ENCODE measurements around the gene RASGEF1C.

RASGEF1C gene

DNA sequence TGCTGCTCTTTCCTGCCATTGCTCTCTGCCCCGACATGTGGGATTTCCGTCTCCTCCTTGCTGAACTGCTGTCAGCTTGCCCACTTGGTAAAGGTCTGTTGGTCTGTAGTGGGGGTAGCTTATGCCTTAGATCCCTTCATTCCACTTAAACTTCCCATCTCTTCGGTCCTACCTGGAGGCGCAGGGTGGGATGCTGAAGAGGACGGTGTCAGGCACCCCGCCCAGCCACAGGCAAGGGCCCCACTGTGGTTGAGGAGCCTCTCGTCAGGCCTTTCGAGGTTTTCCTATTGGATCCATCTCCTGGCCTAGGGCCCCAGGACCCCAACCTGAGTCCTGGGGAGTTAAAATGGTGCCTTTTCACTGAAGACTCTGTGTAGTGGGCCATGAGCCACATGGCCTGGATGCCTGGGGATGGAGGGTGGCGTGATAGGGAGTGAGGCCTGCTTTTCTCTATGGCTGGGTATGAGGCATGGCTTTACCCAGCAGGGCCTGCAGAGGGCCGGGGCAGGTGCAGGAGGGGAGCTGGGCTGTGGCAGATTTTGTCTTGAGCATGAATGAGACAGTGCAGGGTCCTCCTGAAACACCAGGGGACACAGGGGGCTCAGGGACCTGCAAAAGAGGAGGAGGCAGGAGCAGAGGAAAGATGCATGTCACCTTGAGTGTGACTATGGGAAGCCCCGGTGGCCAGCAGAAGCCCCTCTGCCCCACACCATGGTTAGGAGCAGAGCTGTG is 111.7 kb downstream of the RASGEF1C start:
- no peak for TF ChIP-seq FOXM1 (IDR thresholded peaks at IDR 0.05; ENCODE audit: borderline replicate concordance)
- TF ChIP-seq FOXK2 (IDR thresholded peaks at IDR 0.05) = no peak
- no peak for TF ChIP-seq CTBP1 (IDR thresholded peaks at IDR 0.05; ENCODE audit: borderline replicate concordance)
- no peak for TF ChIP-seq ZNF384 (IDR thresholded peaks at IDR 0.05)
- no peak for TF ChIP-seq LEF1 (IDR thresholded peaks at IDR 0.05; ENCODE audit: borderline replicate concordance)
- TF ChIP-seq, protein P1, sequence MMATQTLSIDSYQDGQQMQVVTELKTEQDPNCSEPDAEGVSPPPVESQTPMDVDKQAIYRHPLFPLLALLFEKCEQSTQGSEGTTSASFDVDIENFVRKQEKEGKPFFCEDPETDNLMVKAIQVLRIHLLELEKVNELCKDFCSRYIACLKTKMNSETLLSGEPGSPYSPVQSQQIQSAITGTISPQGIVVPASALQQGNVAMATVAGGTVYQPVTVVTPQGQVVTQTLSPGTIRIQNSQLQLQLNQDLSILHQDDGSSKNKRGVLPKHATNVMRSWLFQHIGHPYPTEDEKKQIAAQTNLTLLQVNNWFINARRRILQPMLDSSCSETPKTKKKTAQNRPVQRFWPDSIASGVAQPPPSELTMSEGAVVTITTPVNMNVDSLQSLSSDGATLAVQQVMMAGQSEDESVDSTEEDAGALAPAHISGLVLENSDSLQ (IDR thresholded peaks at IDR 0.05) = no peak
- no peak for TF ChIP-seq SP1 (IDR thresholded peaks at IDR 0.05)
- ChIA-PET CTCF (no interaction called here), POLR2A (no interaction called here)
- DNase-seq (ENCODE audit: extremely low spot score) = no peak

DNA sequence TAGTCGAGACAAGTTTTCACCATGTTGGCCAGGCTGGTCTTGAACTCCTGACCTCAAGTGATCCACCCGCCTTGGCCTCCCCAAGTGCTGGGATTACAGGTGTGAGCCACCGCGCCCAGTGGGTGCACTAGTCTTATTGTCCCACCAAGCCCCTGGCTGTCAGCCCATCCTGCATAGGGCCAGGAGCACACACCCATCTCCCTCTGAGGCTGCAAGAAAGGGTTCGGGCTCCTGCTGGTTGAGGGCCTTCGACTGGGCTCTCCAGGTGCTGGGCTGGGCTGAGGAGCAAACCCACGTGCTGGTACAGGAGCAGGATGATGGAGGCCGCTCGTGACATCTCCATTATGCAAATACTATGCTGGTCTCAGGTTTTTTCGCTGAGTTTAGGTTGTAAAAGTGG is 112.4 kb downstream of the RASGEF1C start:
- CTCF ChIA-PET = no interaction called here
- POLR2A ChIA-PET = no interaction called here
- no peak for TF ChIP-seq BHLHE40 (IDR thresholded peaks at IDR 0.05; ENCODE audit: borderline replicate concordance)
- no peak for TF ChIP-seq ZNF384 (IDR thresholded peaks at IDR 0.05)
- no peak for TF ChIP-seq CTBP1 (IDR thresholded peaks at IDR 0.05; ENCODE audit: borderline replicate concordance)
- no peak for DNase-seq (ENCODE audit: extremely low spot score)

DNA sequence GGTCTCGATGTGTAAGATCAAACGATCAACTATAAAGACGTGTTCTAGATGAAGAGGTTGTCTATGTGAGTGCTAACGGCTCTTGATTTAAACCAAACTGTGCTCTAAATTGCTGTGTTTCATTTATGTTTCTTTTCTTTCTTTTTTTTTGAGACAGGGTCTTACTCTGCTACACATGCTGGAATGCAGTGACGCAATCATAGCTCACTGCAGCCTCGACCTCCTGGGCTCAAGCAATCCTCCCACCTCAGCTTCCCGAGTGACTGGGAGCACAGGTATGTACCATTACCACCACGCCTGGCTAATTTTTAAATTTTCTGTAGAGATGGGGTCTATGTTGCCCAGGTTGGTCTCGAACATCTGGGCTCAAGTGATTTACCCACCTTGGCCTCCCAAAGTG is 113.5 kb downstream of the RASGEF1C start:
- CTCF ChIA-PET = interaction anchor here (0.8 kb wide), 1 partner anchor 230 kb away, joined by 3 read pairs; no protein-coding TSS in a partner anchor
- POLR2A ChIA-PET = no interaction called here
- DNase-seq (ENCODE audit: extremely low spot score) = no peak
- no peak for TF ChIP-seq ZNF384 (IDR thresholded peaks at IDR 0.05)
- TF ChIP-seq FOXK2 (IDR thresholded peaks at IDR 0.05) = no peak
- TF ChIP-seq ELF4 (IDR thresholded peaks at IDR 0.05) = no peak
- TF ChIP-seq, protein P1 (IDR thresholded peaks at IDR 0.05) = no peak
- no peak for TF ChIP-seq ARNT (IDR thresholded peaks at IDR 0.05)
- no peak for TF ChIP-seq LEF1 (IDR thresholded peaks at IDR 0.05; ENCODE audit: borderline replicate concordance)
- TF ChIP-seq SUZ12 (IDR thresholded peaks at IDR 0.05) = no peak
- no peak for TF ChIP-seq TARDBP (IDR thresholded peaks at IDR 0.05)
- no peak for TF ChIP-seq FOXM1 (IDR thresholded peaks at IDR 0.05; ENCODE audit: borderline replicate concordance)
- TF ChIP-seq NFRKB (IDR thresholded peaks at IDR 0.05) = no peak
- no peak for TF ChIP-seq CTBP1 (IDR thresholded peaks at IDR 0.05; ENCODE audit: borderline replicate concordance)
- no peak for TF ChIP-seq SP1 (IDR thresholded peaks at IDR 0.05)
- no peak for TF ChIP-seq HDGF (IDR thresholded peaks at IDR 0.05; ENCODE audit: borderline replicate concordance)
- no peak for TF ChIP-seq L3MBTL2 (conservative IDR thresholded peaks at IDR 0.05)
- no peak for TF ChIP-seq BHLHE40 (IDR thresholded peaks at IDR 0.05; ENCODE audit: borderline replicate concordance)

DNA sequence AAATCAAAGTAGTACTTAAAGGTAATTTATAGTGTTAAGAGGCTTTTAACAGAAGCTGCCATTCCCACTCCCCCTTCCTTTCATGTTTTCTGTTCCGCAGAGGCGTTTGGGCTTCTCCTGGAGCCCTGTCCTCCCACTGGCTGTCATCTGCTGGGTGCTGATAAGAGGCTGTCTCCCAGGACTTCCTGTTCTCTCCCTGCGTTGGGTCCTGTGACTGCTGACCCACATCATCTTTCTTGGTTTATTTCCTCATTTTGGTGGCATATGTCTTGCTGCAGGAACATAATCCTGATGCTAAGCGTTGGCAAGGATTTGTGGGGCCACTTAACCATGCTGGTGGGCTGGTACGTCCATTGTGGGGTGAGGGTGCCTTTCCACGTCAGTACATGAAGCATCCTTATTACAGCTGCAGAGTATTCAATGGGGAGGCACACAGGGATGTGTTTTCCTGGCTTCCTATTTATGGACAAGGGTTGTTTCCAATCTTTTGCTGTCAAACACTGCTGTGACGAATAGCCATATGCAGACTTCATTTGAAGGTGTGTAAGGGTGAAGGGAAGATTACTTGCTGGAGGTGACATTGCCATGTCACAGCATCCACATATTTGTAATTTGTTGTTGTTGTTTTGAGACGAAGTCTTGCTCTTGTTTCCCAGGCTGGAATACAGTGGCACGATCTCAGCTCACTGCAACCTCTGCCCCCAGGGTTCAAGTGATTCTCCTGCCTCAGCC is 115.2 kb downstream of the RASGEF1C start:
- POLR2A ChIA-PET = no interaction called here
- TF ChIP-seq SUZ12 (IDR thresholded peaks at IDR 0.05) = no peak
- no peak for TF ChIP-seq ELF4 (IDR thresholded peaks at IDR 0.05)
- TF ChIP-seq NFRKB (IDR thresholded peaks at IDR 0.05) = no peak
- no peak for TF ChIP-seq LEF1 (IDR thresholded peaks at IDR 0.05; ENCODE audit: borderline replicate concordance)
- no peak for TF ChIP-seq L3MBTL2 (conservative IDR thresholded peaks at IDR 0.05)
- TF ChIP-seq FOXA1 (IDR thresholded peaks at IDR 0.05) = no peak
- DNase-seq (ENCODE audit: extremely low spot score) = no peak
- CTCF ChIA-PET = interaction anchor here (0.8 kb wide), 1 partner anchor 7 kb away, joined by 4 read pairs; no protein-coding TSS in a partner anchor

DNA sequence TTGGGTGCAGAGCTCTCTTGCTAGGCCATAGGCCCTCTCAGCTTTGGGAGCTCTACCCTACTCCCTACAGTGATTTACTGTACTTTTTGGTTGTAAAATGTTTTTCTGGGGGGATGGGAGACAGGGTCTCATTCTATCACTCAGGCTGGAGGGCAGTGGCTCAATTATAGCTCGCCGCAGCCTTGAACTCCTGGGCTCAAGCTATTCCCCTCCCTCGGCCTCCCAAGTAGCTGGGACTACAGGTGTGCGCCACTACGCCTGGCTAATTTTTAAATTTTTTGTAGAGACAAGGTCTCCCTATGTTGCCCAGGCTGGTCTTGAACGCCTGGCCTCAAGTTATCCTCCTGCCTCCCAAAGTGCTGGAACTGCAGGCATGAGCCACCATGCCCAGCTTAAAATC is 115.8 kb downstream of the RASGEF1C start:
- no peak for DNase-seq (ENCODE audit: extremely low spot score)
- POLR2A ChIA-PET = no interaction called here
- CTCF ChIA-PET = interaction anchor here (0.6 to 0.8 kb wide), 2 partner anchors 8 to 381 kb away, joined by 4 to 6 read pairs; no protein-coding TSS in a partner anchor
- TF ChIP-seq FOXM1 (IDR thresholded peaks at IDR 0.05; ENCODE audit: borderline replicate concordance) (no peak), BHLHE40 (IDR thresholded peaks at IDR 0.05; ENCODE audit: borderline replicate concordance) (no peak), FOXK2 (IDR thresholded peaks at IDR 0.05) (no peak), ZNF384 (IDR thresholded peaks at IDR 0.05) (no peak), FOXA1 (IDR thresholded peaks at IDR 0.05) (no peak)

DNA sequence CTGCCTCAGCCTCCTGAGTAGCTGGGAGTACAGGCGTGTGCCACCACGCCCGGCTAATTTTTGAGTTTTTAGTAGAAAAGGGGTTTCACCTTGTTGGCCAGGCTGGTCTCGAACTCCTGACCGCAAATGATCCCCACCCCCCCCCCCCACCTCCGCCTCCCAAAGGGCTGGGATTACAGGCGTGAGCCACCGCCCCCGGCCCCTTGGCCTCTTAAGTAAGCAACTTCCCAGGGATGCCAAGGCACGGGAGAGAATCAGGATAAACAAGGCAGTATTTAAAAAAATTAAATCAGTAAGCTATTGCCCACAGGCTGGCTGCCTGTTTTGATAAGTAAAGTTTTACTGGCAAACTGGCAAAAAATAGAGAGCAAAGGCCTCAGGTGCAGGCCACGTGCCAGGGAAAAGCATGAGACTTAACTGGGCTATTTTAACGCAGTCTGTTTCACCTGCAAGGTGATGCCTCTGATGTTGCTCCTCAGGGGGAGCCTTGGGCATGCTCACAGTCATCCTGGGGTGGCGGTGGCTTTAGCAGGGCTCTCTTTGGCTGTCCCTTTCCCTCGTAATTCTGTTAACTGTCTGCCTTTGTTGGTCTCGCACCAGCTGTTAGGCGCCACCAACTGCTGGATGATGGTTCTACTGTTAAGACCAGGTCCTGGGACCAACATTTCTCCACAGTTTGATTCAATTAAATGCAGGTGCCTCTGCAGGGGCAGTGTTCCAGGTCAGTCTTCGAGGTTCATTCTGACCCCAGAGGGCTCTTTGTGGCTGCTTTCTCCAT is 118.1 kb downstream of the RASGEF1C start:
- CTCF ChIA-PET = interaction anchor here (0.6 to 1.2 kb wide), 5 partner anchors 10 to 289 kb away, joined by 3 to 4 read pairs (median 3); no protein-coding TSS in a partner anchor
- POLR2A ChIA-PET = interaction anchor here (0.7 to 1.7 kb wide), 3 partner anchors 11 to 184 kb away, joined by 3 to 4 read pairs (median 3); partner anchors contain the start of gene RNF130
- TF ChIP-seq L3MBTL2 (conservative IDR thresholded peaks at IDR 0.05) (peak; percentile 52), BHLHE40 (IDR thresholded peaks at IDR 0.05; ENCODE audit: borderline replicate concordance) (no peak), LEF1 (IDR thresholded peaks at IDR 0.05; ENCODE audit: borderline replicate concordance) (no peak), NFRKB (IDR thresholded peaks at IDR 0.05) (no peak), FOXM1 (IDR thresholded peaks at IDR 0.05; ENCODE audit: borderline replicate concordance) (no peak)
- DNase-seq (ENCODE audit: extremely low spot score) = peak; percentile 55
